IMR-90 (cell line): ENCODE results near the gene RIPOR3. TPM values are rescaled to one million over a fixed set of nuclear protein-coding genes. Genes with fewer than 3 reads are reported as not detected.
A peak's percentile ranks its signal among the peaks of the same experiment; 100 is the strongest.

Experiments used
- ATAC-seq: fragments of 200-7000 bp; cut with Tn5 transposase; 2 replicates; pipeline ENCODE4 v1.9.1; 2020; ENCODE audit warnings: low read depth, mild to moderate bottlenecking, moderate library complexity
- BruUV-seq: library from RNA; stranded (reverse); fragments of 400-500 nt; replicated peaks from 2 replicates; lab custom pipeline; 2021; lab: Mats Ljungman, UMichigan
- CTCF ChIA-PET: fragments of 300-600 bp; formaldehyde crosslinking; extraction: SDS; loops from one replicate; lab custom pipeline; 2021; ENCODE audit warnings: antibody characterized with exemption; lab: Yijun Ruan, JAX
- POLR2A ChIA-PET: fragments of 300-600 bp; sonication (Branson Sonifier 250); formaldehyde crosslinking; loops from one replicate; lab custom pipeline; 2022; ENCODE audit warnings: antibody characterized with exemption; ENCODE audit not compliant: unreplicated experiment; lab: Charles Lee
- DNase-seq: peaks from one replicate; pipeline ENCODE4 v3.0.0; 2013
- H2AFZ ChIP-seq: replicated peaks from 2 replicates; pipeline ENCODE3; 2013; ENCODE audit warnings: low read length, mild to moderate bottlenecking; ENCODE audit not compliant: poor library complexity
- H2AK5ac ChIP-seq: 2 replicates; pipeline ENCODE4 v1.6.1; 2013; ENCODE audit warnings: low read depth, low read length, inconsistent platforms
- H2AK9ac ChIP-seq: replicated peaks from 2 replicates; pipeline ENCODE3; 2013; ENCODE audit warnings: mild to moderate bottlenecking, low read depth, low read length, moderate library complexity; ENCODE audit not compliant: poor library complexity
- H2BK120ac ChIP-seq: 2 replicates; pipeline ENCODE4 v1.6.1; 2013; ENCODE audit warnings: low read depth, low read length, inconsistent platforms
- H2BK15ac ChIP-seq: 3 replicates; pipeline ENCODE4 v1.6.1; 2013; ENCODE audit warnings: low read depth, low read length, inconsistent platforms
- H2BK20ac ChIP-seq: 2 replicates; pipeline ENCODE4 v1.6.1; 2013; ENCODE audit warnings: low read depth, mild to moderate bottlenecking, inconsistent platforms, low read length, moderate library complexity
- H2BK5ac ChIP-seq: 2 replicates; pipeline ENCODE4 v1.6.1; 2013; ENCODE audit warnings: mild to moderate bottlenecking, low read depth, low read length, inconsistent platforms; ENCODE audit not compliant: poor library complexity, severe bottlenecking
- H3K14ac ChIP-seq: replicated peaks from 2 replicates; pipeline ENCODE4 v1.6.1; 2013; ENCODE audit warnings: low read depth, low read length, inconsistent platforms
- H3K18ac ChIP-seq: 2 replicates; pipeline ENCODE4 v1.6.1; 2013; ENCODE audit warnings: low read depth, low read length, control low read depth
- H3K23ac ChIP-seq: 2 replicates; pipeline ENCODE4 v1.6.1; 2013; ENCODE audit warnings: low read depth, low read length, inconsistent platforms
- H3K27ac ChIP-seq: 2 replicates; pipeline ENCODE4 v1.5.1; 2013; ENCODE audit warnings: mild to moderate bottlenecking, control low read depth, low read length; ENCODE audit not compliant: insufficient read depth
- H3K27me3 ChIP-seq: 2 replicates; pipeline ENCODE4 v1.6.1; 2013; ENCODE audit warnings: low read length; ENCODE audit not compliant: control insufficient read depth, insufficient read depth
- H3K36me3 ChIP-seq: 2 replicates; pipeline ENCODE4 v1.6.1; 2013; ENCODE audit warnings: low read length, mixed read lengths; ENCODE audit not compliant: control insufficient read depth, insufficient read depth
- H3K4ac ChIP-seq: 2 replicates; pipeline ENCODE4 v1.6.1; 2013; ENCODE audit warnings: low read depth, low read length, inconsistent platforms
- H3K4me1 ChIP-seq: 2 replicates; pipeline ENCODE4 v1.6.1; 2013; ENCODE audit warnings: low read length, mixed read lengths; ENCODE audit not compliant: control insufficient read depth, insufficient read depth
- H3K4me2 ChIP-seq: 2 replicates; pipeline ENCODE4 v1.6.1; 2013; ENCODE audit warnings: low read depth, mild to moderate bottlenecking, control low read depth, low read length, moderate library complexity
- H3K4me3 ChIP-seq: 2 replicates; pipeline ENCODE4 v1.5.1; 2013; ENCODE audit warnings: low read depth, mild to moderate bottlenecking, control low read depth, low read length, moderate library complexity; ENCODE audit not compliant: insufficient read depth
- H3K56ac ChIP-seq: 2 replicates; pipeline ENCODE4 v1.6.1; 2013; ENCODE audit warnings: low read length, inconsistent platforms; ENCODE audit not compliant: insufficient read depth; ENCODE audit errors: extremely low read depth
- H3K79me1 ChIP-seq, 2 experiments: 2 replicates each; pipeline ENCODE4 v1.6.1; 2013; ENCODE audit warnings: low read length in 2 of 2, inconsistent platforms in 1 of 2, low read depth in 1 of 2
- H3K9ac ChIP-seq: 2 replicates; pipeline ENCODE4 v1.6.1; 2013; ENCODE audit warnings: low read depth, low read length, control low read depth
- H3K9me1 ChIP-seq: 2 replicates; pipeline ENCODE4 v1.6.1; 2013; ENCODE audit warnings: low read length, inconsistent platforms; ENCODE audit not compliant: insufficient read depth
- H3K9me3 ChIP-seq: 2 replicates; pipeline ENCODE4 v1.6.1; 2013; ENCODE audit warnings: low read length; ENCODE audit not compliant: control insufficient read depth, insufficient read depth
- H4K20me1 ChIP-seq: 2 replicates; pipeline ENCODE4 v1.6.1; 2013; ENCODE audit warnings: low read length, inconsistent platforms; ENCODE audit not compliant: insufficient read depth
- H4K5ac ChIP-seq: 2 replicates; pipeline ENCODE4 v1.6.1; 2013; ENCODE audit warnings: mild to moderate bottlenecking, low read depth, low read length, control low read depth
- H4K8ac ChIP-seq, 2 experiments: 2 replicates each; pipeline ENCODE4 v1.6.1; 2013; ENCODE audit warnings: low read depth in 2 of 2, low read length in 2 of 2, control low read depth in 1 of 2, inconsistent platforms in 1 of 2
- H4K91ac ChIP-seq: 2 replicates; pipeline ENCODE4 v1.6.1; 2013; ENCODE audit warnings: low read depth, low read length, inconsistent platforms; ENCODE audit not compliant: insufficient read depth
- CEBPB ChIP-seq: IDR thresholded peaks from 2 replicates; pipeline ENCODE4 v1.6.1; 2012; ENCODE audit warnings: low read depth, low read length, improper control_type of control experiment
- FOS ChIP-seq: fragments of 150-350 bp; IDR thresholded peaks from 2 replicates; pipeline ENCODE4 v1.6.1; 2016; ENCODE audit warnings: low read depth, low read length
- WGBS, 2 experiments: methylation state at CpG; one replicate each; pipeline versions ENCODE4 v1.1.5 to v1.1.7; 2013; ENCODE audit warnings: missing lambda C conversion rate in 2 of 2; ENCODE audit not compliant: insufficient read length in 1 of 2; ENCODE audit errors: extremely low coverage in 2 of 2; 5-methylcytosine and 5-hydroxymethylcytosine counted together
- dilution Hi-C: fragments of 300-500 bp; cut with HindIII; formaldehyde crosslinking; loops from one replicate; pipeline ENCODE4 v1.14.3; 2018; ENCODE audit warnings: low sequenced_read_pairs; ENCODE audit not compliant: unreplicated experiment
- in situ Hi-C: fragments of 300-500 bp; cut with MboI; formaldehyde crosslinking; loops from 3 replicates; pipeline ENCODE4 v1.14.3; 2019; ENCODE audit warnings: low sequenced_read_pairs, inconsistent platforms, mixed read lengths
- intact Hi-C: fragments of 100-400 bp; cut with micrococcal nuclease; formaldehyde crosslinking; loops from 2 replicates; pipeline ENCODE4 v1.10.0; 2022
- polyA plus RNA-seq, 3 experiments: library from polyadenylated mRNA; depleted of rRNA; stranded (reverse); fragments of >200 nt; gene quantifications; 2 replicates each; pipeline ENCODE4 v1.2.3, GENCODE V29; 2012; ENCODE audit warnings: low replicate concordance in 1 of 3
- total RNA-seq: library from RNA; depleted of rRNA; stranded (reverse); fragments of >200 nt; gene quantifications from 2 replicates; pipeline ENCODE4 v1.2.3, GENCODE V29; 2012

RIPOR3 gene
- total and polyA plus RNA-seq, 2 of the 4 experiments (the other 2 are of a cell fraction): 0.54 to 1.7 TPM

GRCh38 chr20:50563133-50563944 lies 128.0 kb downstream of the RIPOR3 start:
- no peak overlapping the region; the same call in 1 of the 2 replicates for H4K91ac ChIP-seq
- no peak overlapping the region for H3K4me3 ChIP-seq
- peak overlapping the region; percentile 8; the same call in 1 of the 2 replicates for H4K5ac ChIP-seq
- intact Hi-C loops: no loop called here
- peak overlapping the region; percentile 28; the same call in 1 of the 2 replicates for H2BK120ac ChIP-seq
- peak overlapping the region; percentile 23; the same call in 1 of the 2 replicates for H3K27ac ChIP-seq
- POLR2A ChIA-PET: no interaction called here
- peak overlapping the region; percentile 15; the same call in 1 of the 2 replicates for H3K14ac ChIP-seq
- in situ Hi-C loops: no loop called here
- peak overlapping the region; percentile 74 for H3K4ac ChIP-seq
- no peak overlapping the region; the same call in 1 of the 2 replicates for H3K9ac ChIP-seq
- no peak overlapping the region for H3K4me2 ChIP-seq
- BruUV-seq: no TSS peak
- H3K23ac ChIP-seq: peak overlapping the region; percentile 59; the same call in 1 of the 2 replicates
- DNase-seq: no peak
- H2AK9ac ChIP-seq: no peak overlapping the region
- CTCF ChIA-PET: no interaction called here
- peaks cover 27% of the 10 kb centered on the region for H3K9me1 ChIP-seq
- dilution Hi-C loops: no loop called here
- H3K4me1 ChIP-seq: peaks cover 32% of the 10 kb centered on the region
- peak overlapping the region; percentile 93; the same call in 2 of the 3 replicates for H2BK15ac ChIP-seq
- H3K27me3 ChIP-seq: no peaks in the 10 kb centered on the region
- 100% methylated on average over 2 of the region's 3 CpGs; no CpG with 5 or more reads in 1 of the 2 experiments for WGBS, 2 experiments
- H3K79me1 ChIP-seq: peaks cover 63 to 91% of the 10 kb centered on the region in 2 experiments
- no peak overlapping the region for H2AFZ ChIP-seq
- peak overlapping the region; percentile 65 for H2AK5ac ChIP-seq
- H2BK5ac ChIP-seq: peak overlapping the region; percentile 44
- no peaks in the 10 kb centered on the region for H3K9me3 ChIP-seq
- H4K8ac ChIP-seq: peak overlapping the region in 1 of 2 experiments; percentile 45; a peak in 2 of 4 replicates
- no peak for ATAC-seq
- no peak overlapping the region for H3K56ac ChIP-seq
- peaks cover 21% of the 10 kb centered on the region; the same call in 1 of the 2 replicates for H4K20me1 ChIP-seq
- H2BK20ac ChIP-seq: no peak overlapping the region; the same call in 1 of the 2 replicates
- H3K18ac ChIP-seq: peak overlapping the region; percentile 8; the same call in 1 of the 2 replicates
- peaks cover 45% of the 10 kb centered on the region for H3K36me3 ChIP-seq
- TF ChIP-seq FOS: no peak
- 0 out of 2 replicates have a peak, but pooled peaks have one; percentile 5 for TF ChIP-seq CEBPB
